Kidney tubule cell (primary cell): Measurements from ENCODE around the gene ANAPC16.
"Not testable (repeated sequence)": the region's sequence is repeated elsewhere in the genome, so short reads cannot be mapped to it uniquely, and the experiment has no call there.

Source experiments
- DNase-seq: peaks from one replicate; pipeline ENCODE4 v3.0.0-alpha.2; 2018; ENCODE audit warnings: low spot score

The ANAPC16 gene

GRCh38 chr10:72211832-72212231 is 4.0 kb upstream of the ANAPC16 start:
- not testable (repeated sequence) for DNase-seq

- DNase-seq, result peak; percentile 14
Observed at GRCh38 chr10:72218325-72218724, 2.5 kb downstream of the ANAPC16 start.

GRCh38 chr10:72218726-72219125 is 2.9 kb downstream of the ANAPC16 start:
- no peak for DNase-seq

- DNase-seq, result no peak
Observed at GRCh38 chr10:72219235-72219814, 3.5 kb downstream of the ANAPC16 start.

GRCh38 chr10:72220637-72221036 is 4.8 kb downstream of the ANAPC16 start:
- DNase-seq, result no peak

- no peak for DNase-seq
Observed at GRCh38 chr10:72221278-72221677, 5.5 kb downstream of the ANAPC16 start.

GRCh38 chr10:72223743-72224101 is 7.9 kb downstream of the ANAPC16 start:
- DNase-seq, result no peak

GRCh38 chr10:72224191-72224590 is 8.4 kb downstream of the ANAPC16 start:
- DNase-seq, result not testable (repeated sequence)

- DNase-seq, result no peak
Observed at GRCh38 chr10:72226418-72227027, 10.7 kb downstream of the ANAPC16 start.

- DNase-seq, result no peak
Observed at GRCh38 chr10:72227826-72228225, 12.0 kb downstream of the ANAPC16 start.

GRCh38 chr10:72228318-72228751 is 12.5 kb downstream of the ANAPC16 start:
- no peak for DNase-seq

- no peak for DNase-seq
Observed at GRCh38 chr10:72229261-72230251, 13.7 kb downstream of the ANAPC16 start.

- no peak for DNase-seq
Observed at GRCh38 chr10:72233621-72234020, 17.8 kb downstream of the ANAPC16 start.

GRCh38 chr10:72234560-72235095 is 18.8 kb downstream of the ANAPC16 start:
- DNase-seq, result no peak

GRCh38 chr10:72235544-72236279 is 19.9 kb downstream of the ANAPC16 start:
- DNase-seq, result no peak

- no peak for DNase-seq
Observed at GRCh38 chr10:72238392-72239175, 22.8 kb downstream of the ANAPC16 start.

GRCh38 chr10:72239409-72239808 is 23.6 kb downstream of the ANAPC16 start:
- no peak for DNase-seq

- DNase-seq, result no peak
Observed at GRCh38 chr10:72240371-72240770, 24.6 kb downstream of the ANAPC16 start.

GRCh38 chr10:72241691-72242252 is 26.0 kb downstream of the ANAPC16 start:
- DNase-seq, result no peak

- no peak for DNase-seq
Observed at GRCh38 chr10:72242675-72243074, 26.9 kb downstream of the ANAPC16 start.
